Thymus (tissue), 11 donors: ENCODE measurements around the gene SLC2A13. TPM values are rescaled to one million over a fixed set of nuclear protein-coding genes. Genes with fewer than 3 reads are reported as not detected.

Experiments
- DNase-seq, 9 donors: peaks; one replicate each; pipeline ENCODE4 v3.0.0-alpha.2; 2013; ENCODE audit warnings: low spot score in 9 of 9, low read depth in 6 of 9, missing footprints in 1 of 9
- H3K27ac ChIP-seq, 2 donors: one replicate each; pipeline ENCODE4 v1.5.1; 2013; ENCODE audit warnings: control low read depth in 1 of 2, low read depth in 1 of 2, low read length in 1 of 2, mild to moderate bottlenecking in 1 of 2, moderate library complexity in 1 of 2
- H3K27me3 ChIP-seq, 2 donors: one replicate each; pipeline ENCODE4 v1.5.1; 2013; ENCODE audit warnings: low read length in 1 of 2; ENCODE audit not compliant: control insufficient read depth in 2 of 2, insufficient read depth in 1 of 2
- H3K36me3 ChIP-seq, 2 donors: one replicate each; pipeline ENCODE4 v1.5.1; 2013; ENCODE audit warnings: low read length in 1 of 2, mild to moderate bottlenecking in 1 of 2, moderate library complexity in 1 of 2; ENCODE audit not compliant: control insufficient read depth in 2 of 2, insufficient read depth in 2 of 2
- H3K4me1 ChIP-seq, 2 donors: one replicate each; pipeline ENCODE4 v1.5.1; 2013; ENCODE audit warnings: low read length in 2 of 2; ENCODE audit not compliant: control insufficient read depth in 2 of 2, insufficient read depth in 2 of 2
- H3K4me3 ChIP-seq, 2 donors: one replicate each; pipeline ENCODE4 v1.5.1; 2013; ENCODE audit warnings: low read length in 2 of 2, control low read depth in 1 of 2, mild to moderate bottlenecking in 1 of 2
- H3K9me3 ChIP-seq, 2 donors: one replicate each; pipeline ENCODE4 v1.5.1; 2013; ENCODE audit warnings: low read length in 1 of 2, mild to moderate bottlenecking in 1 of 2; ENCODE audit not compliant: control insufficient read depth in 2 of 2, insufficient read depth in 1 of 2
- WGBS: extraction: QIAGEN DNeasy Blood & Tissue Kit; methylation state at CpG from one replicate; pipeline ENCODE4 v1.1.7; 2013; 5-methylcytosine and 5-hydroxymethylcytosine counted together
- polyA plus RNA-seq: library from polyadenylated mRNA; stranded (reverse); fragments of 200-250 nt; gene quantifications from one replicate; pipeline ENCODE4 v1.2.3, GENCODE V29; 2013
- total RNA-seq: library from RNA; stranded (reverse); fragments of 120-200 nt; gene quantifications from one replicate; pipeline ENCODE4 v1.2.4, GENCODE V29; 2013
- donor health status: healthy.

The SLC2A13 gene
- total and polyA plus RNA-seq, 2 donors: 2.6 to 3.4 TPM

- 27% methylated on average over 19 of the region's 19 CpGs for WGBS
- Histone ChIP-seq H3K4me1 (peaks cover 3 to 7% of the 10 kb centered on the region in 2 donors), H3K27ac (no peak overlapping the region), H3K36me3 (no peaks in the 10 kb centered on the region), H3K27me3 (peaks cover 0 to 20% of the 10 kb centered on the region in 2 donors), H3K4me3 (peak overlapping the region in 1 of 2 donors; percentile 13), H3K9me3 (no peaks in the 10 kb centered on the region)
- peak; percentile 47 to 87 (median 69) for DNase-seq
Observed at GRCh38 chr12:40107098-40107802, 1.4 kb upstream of the SLC2A13 start.

- no peak for DNase-seq
- Histone ChIP-seq H3K4me3 (no peak overlapping the region), H3K9me3 (no peaks in the 10 kb centered on the region), H3K36me3 (no peaks in the 10 kb centered on the region), H3K27me3 (peaks cover 0 to 20% of the 10 kb centered on the region in 2 donors), H3K27ac (no peak overlapping the region), H3K4me1 (peaks cover 3 to 7% of the 10 kb centered on the region in 2 donors)
- WGBS: 91% methylated on average over 6 of the region's 6 CpGs
Observed at GRCh38 chr12:40106655-40107054, 774 bp upstream of the SLC2A13 start.

- no peaks in the 10 kb centered on the region for H3K36me3 ChIP-seq
- WGBS: 37% methylated on average over 9 of the region's 9 CpGs
- peaks cover 0 to 20% of the 10 kb centered on the region in 2 donors for H3K27me3 ChIP-seq
- peak overlapping the region in 1 of 2 donors; percentile 65 for H3K4me3 ChIP-seq
- H3K27ac ChIP-seq: no peak overlapping the region
- H3K4me1 ChIP-seq: peaks cover 3 to 7% of the 10 kb centered on the region in 2 donors
- peak in 1 of 9 donors; percentile 0 for DNase-seq
- H3K9me3 ChIP-seq: no peaks in the 10 kb centered on the region
Observed at GRCh38 chr12:40106202-40106533, 287 bp upstream of the SLC2A13 start.

GRCh38 chr12:40105265-40105514 is 691 bp downstream of the SLC2A13 start:
- Histone ChIP-seq H3K36me3 (no peaks in the 10 kb centered on the region), H3K27me3 (peaks cover 0 to 20% of the 10 kb centered on the region in 2 donors), H3K27ac (peak overlapping the region in 1 of 2 donors; percentile 36), H3K4me3 (peak overlapping the region; percentile 44 to 65), H3K4me1 (peaks cover 3 to 7% of the 10 kb centered on the region in 2 donors), H3K9me3 (no peaks in the 10 kb centered on the region)
- 2% methylated on average over 26 of the region's 26 CpGs for WGBS
- no peak for DNase-seq

- Histone ChIP-seq H3K9me3 (no peaks in the 10 kb centered on the region), H3K27me3 (peaks cover 0 to 20% of the 10 kb centered on the region in 2 donors), H3K27ac (peak overlapping the region in 1 of 2 donors; percentile 36), H3K36me3 (no peaks in the 10 kb centered on the region), H3K4me3 (peak overlapping the region; percentile 44 to 65), H3K4me1 (peaks cover 3 to 7% of the 10 kb centered on the region in 2 donors)
- WGBS: 26% methylated on average over 20 of the region's 20 CpGs
- peak in 1 of 9 donors; percentile 18 for DNase-seq
Observed at GRCh38 chr12:40104461-40105264, 1.2 kb downstream of the SLC2A13 start.

- peaks cover 0 to 20% of the 10 kb centered on the region in 2 donors for H3K27me3 ChIP-seq
- no peak for DNase-seq
- H3K4me3 ChIP-seq: no peak overlapping the region
- WGBS: 96% methylated on average over 3 of the region's 3 CpGs
- no peaks in the 10 kb centered on the region for H3K9me3 ChIP-seq
- no peak overlapping the region for H3K27ac ChIP-seq
- peaks cover 3 to 7% of the 10 kb centered on the region in 2 donors for H3K4me1 ChIP-seq
- no peaks in the 10 kb centered on the region for H3K36me3 ChIP-seq
Observed at GRCh38 chr12:40103043-40103442, 2.8 kb downstream of the SLC2A13 start.

- peaks cover 0 to 17% of the 10 kb centered on the region in 2 donors for H3K27me3 ChIP-seq
- no peak overlapping the region for H3K27ac ChIP-seq
- no peak for DNase-seq
- no peak overlapping the region for H3K4me3 ChIP-seq
- no peaks in the 10 kb centered on the region for H3K36me3 ChIP-seq
- H3K4me1 ChIP-seq: peaks cover 3 to 7% of the 10 kb centered on the region in 2 donors
- WGBS: 95% methylated on average over 1 of the region's 1 CpG
- no peaks in the 10 kb centered on the region for H3K9me3 ChIP-seq
Observed at GRCh38 chr12:40101747-40102146, 4.1 kb downstream of the SLC2A13 start.

- Histone ChIP-seq H3K27ac (no peak overlapping the region), H3K9me3 (no peaks in the 10 kb centered on the region), H3K4me3 (no peak overlapping the region), H3K27me3 (peaks cover 0 to 1% of the 10 kb centered on the region in 2 donors), H3K36me3 (no peaks in the 10 kb centered on the region), H3K4me1 (no peaks in the 10 kb centered on the region)
- no peak for DNase-seq
- 90% methylated on average over 3 of the region's 3 CpGs for WGBS
Observed at GRCh38 chr12:40099423-40099853, 6.4 kb downstream of the SLC2A13 start.

GRCh38 chr12:40098406-40099145 is 7.3 kb downstream of the SLC2A13 start:
- Histone ChIP-seq H3K9me3 (no peaks in the 10 kb centered on the region), H3K4me3 (no peak overlapping the region), H3K27me3 (no peaks in the 10 kb centered on the region), H3K4me1 (no peaks in the 10 kb centered on the region), H3K36me3 (no peaks in the 10 kb centered on the region), H3K27ac (no peak overlapping the region)
- WGBS: 98% methylated on average over 11 of the region's 11 CpGs
- DNase-seq: no peak
